ENCODE measurements around the gene CPO. TPM values are rescaled to one million over a fixed set of nuclear protein-coding genes. Genes with fewer than 3 reads are reported as not detected.

CPO gene
- total RNA-seq, 4 donors from 2014 or later: 0.39 to 2.2 (median 0.63) TPM; not detected in 1

DNA sequence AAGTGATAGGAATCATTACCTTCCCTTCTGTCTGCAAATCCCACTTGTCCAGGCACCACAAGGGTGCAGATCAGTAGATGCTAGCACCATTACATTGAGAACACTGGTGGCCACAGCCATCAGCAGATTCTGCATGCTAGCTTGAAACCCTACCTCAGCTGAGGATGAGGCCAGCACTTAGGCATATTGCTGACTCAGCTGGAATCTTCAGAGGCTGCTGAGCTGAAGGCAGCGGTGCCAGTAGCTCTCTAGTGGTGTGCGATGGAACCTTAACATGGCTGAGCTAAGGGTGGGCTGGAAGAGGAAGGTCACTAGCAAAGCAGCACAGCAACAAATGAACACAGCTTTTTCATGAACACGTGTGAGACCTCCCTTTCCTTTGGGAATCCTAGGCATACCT, 19.0 kb upstream of the CPO start:
- no peak for DNase-seq (ENCODE audit: low spot score in 2 of 2)
- Histone ChIP-seq H3K27me3 (no peaks in the 10 kb centered on the region), H3K27ac (no peak overlapping the region), H3K36me3 (no peaks in the 10 kb centered on the region), H3K4me3 (no peak overlapping the region), H3K9me3 (no peaks in the 10 kb centered on the region), H3K4me1 (no peaks in the 10 kb centered on the region)
- no peak for TF ChIP-seq EP300 (IDR thresholded peaks at IDR 0.05)
- TF ChIP-seq, protein P1, sequence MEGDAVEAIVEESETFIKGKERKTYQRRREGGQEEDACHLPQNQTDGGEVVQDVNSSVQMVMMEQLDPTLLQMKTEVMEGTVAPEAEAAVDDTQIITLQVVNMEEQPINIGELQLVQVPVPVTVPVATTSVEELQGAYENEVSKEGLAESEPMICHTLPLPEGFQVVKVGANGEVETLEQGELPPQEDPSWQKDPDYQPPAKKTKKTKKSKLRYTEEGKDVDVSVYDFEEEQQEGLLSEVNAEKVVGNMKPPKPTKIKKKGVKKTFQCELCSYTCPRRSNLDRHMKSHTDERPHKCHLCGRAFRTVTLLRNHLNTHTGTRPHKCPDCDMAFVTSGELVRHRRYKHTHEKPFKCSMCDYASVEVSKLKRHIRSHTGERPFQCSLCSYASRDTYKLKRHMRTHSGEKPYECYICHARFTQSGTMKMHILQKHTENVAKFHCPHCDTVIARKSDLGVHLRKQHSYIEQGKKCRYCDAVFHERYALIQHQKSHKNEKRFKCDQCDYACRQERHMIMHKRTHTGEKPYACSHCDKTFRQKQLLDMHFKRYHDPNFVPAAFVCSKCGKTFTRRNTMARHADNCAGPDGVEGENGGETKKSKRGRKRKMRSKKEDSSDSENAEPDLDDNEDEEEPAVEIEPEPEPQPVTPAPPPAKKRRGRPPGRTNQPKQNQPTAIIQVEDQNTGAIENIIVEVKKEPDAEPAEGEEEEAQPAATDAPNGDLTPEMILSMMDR (IDR thresholded peaks at IDR 0.05): no peak
- no peak for TF ChIP-seq POLR2A (IDR thresholded peaks at IDR 0.05)
- WGBS, 2 donors: 82 to 84% methylated on average over 3 of the region's 3 CpGs

DNA sequence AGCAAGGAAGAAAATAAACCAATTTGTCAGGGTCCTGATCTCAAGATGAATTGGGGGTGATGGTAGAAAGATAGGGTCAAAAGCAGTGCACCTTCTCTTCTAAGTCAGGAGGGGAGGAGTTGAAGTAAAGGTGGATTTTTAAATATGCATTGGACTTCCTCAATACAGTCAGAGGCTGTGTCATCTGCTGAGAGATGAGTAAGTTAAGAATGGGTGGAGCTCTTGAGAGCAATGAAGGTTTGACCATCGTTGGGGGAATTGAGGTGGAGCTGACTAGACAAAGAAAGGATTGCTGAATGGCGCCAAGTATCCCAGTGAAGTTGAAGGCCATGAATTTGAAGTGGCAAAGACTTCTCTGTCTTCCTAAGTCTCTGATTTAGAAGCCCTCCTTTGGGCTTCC, 18.4 kb upstream of the CPO start:
- TF ChIP-seq POLR2A (IDR thresholded peaks at IDR 0.05) (no peak), EP300 (IDR thresholded peaks at IDR 0.05) (no peak)
- TF ChIP-seq, protein P1 (IDR thresholded peaks at IDR 0.05): no peak
- H3K4me3 ChIP-seq: no peak overlapping the region
- no peaks in the 10 kb centered on the region for H3K36me3 ChIP-seq
- no peaks in the 10 kb centered on the region for H3K4me1 ChIP-seq
- H3K27me3 ChIP-seq: no peaks in the 10 kb centered on the region
- DNase-seq (ENCODE audit: low spot score in 2 of 2): no peak
- H3K27ac ChIP-seq: peak overlapping the region in 1 of 4 donors; percentile 32
- 70 to 73% methylated on average over 2 of the region's 2 CpGs for WGBS, 2 donors
- no peaks in the 10 kb centered on the region for H3K9me3 ChIP-seq

DNA sequence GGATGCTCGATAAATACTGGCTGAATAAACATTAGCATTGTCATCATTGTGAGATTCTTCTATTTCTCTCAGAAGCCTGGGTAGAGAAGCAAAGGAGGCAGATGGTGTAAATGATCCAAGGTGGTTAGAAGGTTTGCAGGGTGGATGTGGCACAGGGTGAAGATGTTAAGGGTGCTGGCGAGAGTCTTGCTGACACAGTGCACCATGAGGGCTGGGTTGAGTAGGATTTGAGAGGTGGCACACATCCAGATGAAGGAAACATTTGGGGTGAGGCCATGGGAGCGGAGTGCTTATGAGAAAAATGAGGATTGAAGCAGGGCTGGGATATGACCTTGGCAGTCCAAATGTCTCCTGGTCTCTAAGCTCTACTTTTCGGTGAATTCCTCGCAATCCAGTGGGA, 17.8 kb upstream of the CPO start:
- peak overlapping the region in 1 of 4 donors; percentile 32 for H3K27ac ChIP-seq
- TF ChIP-seq EP300 (IDR thresholded peaks at IDR 0.05): no peak
- no peak for TF ChIP-seq POLR2A (IDR thresholded peaks at IDR 0.05)
- TF ChIP-seq, protein P1 (IDR thresholded peaks at IDR 0.05): no peak
- no peaks in the 10 kb centered on the region for H3K9me3 ChIP-seq
- peak; percentile 15 to 22 for DNase-seq (ENCODE audit: low spot score in 2 of 2)
- H3K4me1 ChIP-seq: no peaks in the 10 kb centered on the region
- H3K36me3 ChIP-seq: no peaks in the 10 kb centered on the region
- H3K4me3 ChIP-seq: no peak overlapping the region
- no peaks in the 10 kb centered on the region for H3K27me3 ChIP-seq
- whole genome bisulfite sequencing, 2 donors: 54 to 65% methylated on average over 5 of the region's 5 CpGs

DNA sequence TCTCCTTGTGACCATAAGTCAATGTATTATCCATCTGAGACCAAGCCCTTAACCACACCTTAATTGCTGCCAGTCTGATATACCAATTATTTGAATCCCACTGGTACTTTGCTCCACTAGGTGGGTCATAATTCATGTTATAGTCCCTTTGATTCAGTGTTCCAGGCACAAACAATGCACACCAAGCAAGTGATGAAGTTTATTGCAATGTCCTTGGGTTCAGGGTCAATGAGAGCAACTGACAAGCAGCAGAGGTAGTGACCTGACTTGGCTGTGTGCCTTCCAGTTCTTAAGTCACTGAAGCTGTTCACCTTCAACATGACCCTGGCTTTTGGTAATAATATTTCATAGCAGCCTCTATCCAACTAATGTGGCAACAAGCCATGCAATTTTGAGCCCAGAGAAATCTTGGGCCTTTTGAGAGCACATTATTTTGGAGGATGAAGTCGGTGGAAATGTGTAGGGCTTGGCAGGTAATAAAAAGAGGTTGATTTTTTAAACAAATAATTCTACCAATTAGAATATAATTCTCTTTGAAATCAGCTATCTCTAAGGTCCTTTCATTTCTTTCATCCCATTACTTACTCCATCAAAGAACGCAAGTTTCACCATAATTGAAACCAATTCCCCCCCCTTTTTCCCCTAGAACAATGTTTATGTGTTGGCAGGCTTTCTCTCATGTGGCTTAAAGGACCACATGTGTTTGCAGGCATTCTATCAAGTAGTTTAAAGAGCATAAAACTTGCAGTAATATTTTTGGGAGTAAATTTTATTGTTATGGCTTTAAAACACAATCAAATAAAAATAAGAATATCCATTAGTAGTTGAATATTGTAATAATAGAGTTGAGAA, 3.1 kb upstream of the CPO start:
- no peak for DNase-seq (ENCODE audit: low spot score in 2 of 2)
- peaks cover 0 to 13% (median 0%) of the 10 kb centered on the region in 4 donors for H3K9me3 ChIP-seq
- TF ChIP-seq POLR2A (IDR thresholded peaks at IDR 0.05): no peak
- no peak for TF ChIP-seq EP300 (IDR thresholded peaks at IDR 0.05)
- TF ChIP-seq, protein P1 (IDR thresholded peaks at IDR 0.05): no peak
- 28 to 38% methylated on average over 2 of the region's 2 CpGs for WGBS, 2 donors
- peaks cover 0 to 5% (median 0%) of the 10 kb centered on the region in 4 donors for H3K4me1 ChIP-seq
- no peak overlapping the region for H3K4me3 ChIP-seq
- no peak overlapping the region for H3K27ac ChIP-seq
- no peaks in the 10 kb centered on the region for H3K27me3 ChIP-seq
- H3K36me3 ChIP-seq: no peaks in the 10 kb centered on the region

DNA sequence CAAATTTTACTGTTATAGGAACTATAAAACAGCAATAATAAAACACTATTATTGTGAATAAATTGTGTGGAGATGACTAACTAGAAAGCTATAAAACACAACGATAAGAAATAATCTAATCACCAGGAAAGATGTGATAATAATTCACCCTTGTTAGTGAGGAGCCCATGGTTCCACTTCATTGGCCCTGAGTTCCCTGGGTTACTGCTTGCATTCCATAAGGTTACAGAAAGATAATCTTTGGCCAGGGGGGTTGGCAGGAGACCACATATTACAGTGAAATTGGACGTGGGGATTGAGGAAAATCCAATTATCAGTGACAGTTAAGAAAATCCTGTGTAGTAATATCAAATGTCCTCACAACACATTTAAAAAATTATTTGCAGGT, 2.5 kb upstream of the CPO start:
- no peaks in the 10 kb centered on the region for H3K27me3 ChIP-seq

More for the DNA sequence above, 2.5 kb upstream of the CPO start:
- no peaks in the 10 kb centered on the region for H3K36me3 ChIP-seq
- no peak for DNase-seq (ENCODE audit: low spot score in 2 of 2)
- peaks cover 0 to 5% (median 0%) of the 10 kb centered on the region in 4 donors for H3K4me1 ChIP-seq
- WGBS, 2 donors: 24 to 31% methylated on average over 2 of the region's 2 CpGs
- H3K9me3 ChIP-seq: peaks cover 0 to 6% (median 0%) of the 10 kb centered on the region in 4 donors
- TF ChIP-seq EP300 (IDR thresholded peaks at IDR 0.05) (no peak), POLR2A (IDR thresholded peaks at IDR 0.05) (no peak)
- TF ChIP-seq, protein P1 (IDR thresholded peaks at IDR 0.05): no peak
- no peak overlapping the region for H3K4me3 ChIP-seq
- H3K27ac ChIP-seq: no peak overlapping the region

Measured in tibial nerve (tissue), 4 donors.